H54 (cell line): Measurements from ENCODE around the gene C1orf174.

Source experiments
- DNase-seq: peaks from one replicate; pipeline ENCODE4 v3.0.0; 2011; ENCODE audit warnings: low spot score, mixed read lengths; ENCODE audit not compliant: insufficient read length
- FAIRE-seq: peaks from 3 replicates; lab custom pipeline; 2011; peaks lifted over from hg19 to GRCh38; lab: Jason Lieb, UNC
- POLR2A ChIP-seq: IDR thresholded peaks from 2 replicates; pipeline ENCODE4 v1.6.1; 2011; ENCODE audit warnings: low read depth, mild to moderate bottlenecking, low read length

C1orf174 gene

GRCh38 chr1:3889936-3890335 is 10.1 kb downstream of the C1orf174 start:
- DNase-seq (no peak), FAIRE-seq (no peak)
- TF ChIP-seq POLR2A: no peak

GRCh38 chr1:3888301-3888700 is 11.8 kb downstream of the C1orf174 start:
- no peak for DNase-seq
- no peak for FAIRE-seq
- TF ChIP-seq POLR2A: no peak

- TF ChIP-seq POLR2A: no peak
- no peak for FAIRE-seq
- no peak for DNase-seq
These were observed 13.4 kb downstream of the C1orf174 start for GRCh38 chr1:3886691-3887090.

- no peak for TF ChIP-seq POLR2A
- FAIRE-seq: no peak
- no peak for DNase-seq
These were observed 13.9 kb downstream of the C1orf174 start for GRCh38 chr1:3886106-3886670.

- DNase-seq (no peak), FAIRE-seq (no peak)
- TF ChIP-seq POLR2A: no peak
These were observed 14.5 kb downstream of the C1orf174 start for GRCh38 chr1:3885611-3886010.

- DNase-seq: no peak
- FAIRE-seq: no peak
- TF ChIP-seq POLR2A: no peak
These were observed 15.1 kb downstream of the C1orf174 start for GRCh38 chr1:3884966-3885365.

GRCh38 chr1:3883194-3883925 is 16.7 kb downstream of the C1orf174 start:
- TF ChIP-seq POLR2A: no peak
- no peak for DNase-seq
- FAIRE-seq: no peak

GRCh38 chr1:3881193-3881480 is 18.9 kb downstream of the C1orf174 start:
- DNase-seq: no peak
- no peak for FAIRE-seq
- no peak for TF ChIP-seq POLR2A

GRCh38 chr1:3880429-3881192 is 19.5 kb downstream of the C1orf174 start:
- FAIRE-seq: no peak
- TF ChIP-seq POLR2A: no peak
- no peak for DNase-seq

- no peak for DNase-seq
- no peak for FAIRE-seq
- no peak for TF ChIP-seq POLR2A
These were observed 20.2 kb downstream of the C1orf174 start for GRCh38 chr1:3879787-3880428.

GRCh38 chr1:3879099-3879498 is 21.0 kb downstream of the C1orf174 start:
- DNase-seq: no peak
- FAIRE-seq: no peak
- no peak for TF ChIP-seq POLR2A

- TF ChIP-seq POLR2A: no peak
- DNase-seq: no peak
- no peak for FAIRE-seq
These were observed 23.4 kb downstream of the C1orf174 start for GRCh38 chr1:3876716-3877115.

GRCh38 chr1:3874736-3875135 is 25.3 kb downstream of the C1orf174 start:
- DNase-seq: no peak
- FAIRE-seq: no peak
- no peak for TF ChIP-seq POLR2A

GRCh38 chr1:3872546-3872945 is 27.5 kb downstream of the C1orf174 start:
- DNase-seq: no peak
- FAIRE-seq: no peak

More at GRCh38 chr1:3872546-3872945, 27.5 kb downstream of the C1orf174 start:
- no peak for TF ChIP-seq POLR2A
